GM12878 (cell line): Measurements from ENCODE around the gene PARM1. TPM values are rescaled to one million over a fixed set of nuclear protein-coding genes. Genes with fewer than 3 reads are reported as not detected.

Source experiments
- ATAC-seq: fragments of 200-7000 bp; cut with Tn5 transposase; 3 replicates; pipeline ENCODE4 v1.9.1; 2020; ENCODE audit warnings: mild to moderate bottlenecking, moderate library complexity
- BruUV-seq: library from RNA; stranded (reverse); fragments of 400-500 nt; replicated peaks from 2 replicates; lab custom pipeline; 2021; lab: Mats Ljungman, UMichigan
- CTCF ChIA-PET: fragments of 300-600 bp; sonication (Branson Sonifier 250); formaldehyde crosslinking; extraction: SDS; loops from one replicate; lab custom pipeline; 2021; ENCODE audit warnings: inconsistent platforms; lab: Yijun Ruan, JAX
- POLR2A ChIA-PET: fragments of 350-600 bp; formaldehyde crosslinking; extraction: SDS; loops from one replicate; lab custom pipeline; 2021; ENCODE audit warnings: inconsistent platforms; lab: Charles Lee
- RAD21 ChIA-PET: fragments of 300-600 bp; sonication (Branson Sonifier 250); formaldehyde crosslinking; loops from one replicate; lab custom pipeline; 2023; ENCODE audit warnings: antibody characterized with exemption; ENCODE audit not compliant: unreplicated experiment; lab: Charles Lee
- SMC1A ChIA-PET: fragments of 300-600 bp; sonication (Branson Sonifier 250); formaldehyde crosslinking; loops from one replicate; lab custom pipeline; 2023; ENCODE audit not compliant: unreplicated experiment, uncharacterized antibody; lab: Charles Lee
- DNase-seq: peaks from one replicate; pipeline ENCODE4 v3.0.0-alpha.2; 2011; ENCODE audit warnings: low read depth, low spot score
- FAIRE-seq: peaks from 3 replicates; lab custom pipeline; 2011; peaks lifted over from hg19 to GRCh38; lab: Jason Lieb, UNC
- H2AFZ ChIP-seq: 2 replicates; pipeline ENCODE4 v1.6.0; 2011; ENCODE audit warnings: low read depth, low read length, control low read depth; ENCODE audit not compliant: control insufficient read depth
- H3K27ac ChIP-seq: 2 replicates; pipeline ENCODE4 v1.5.1; 2011; ENCODE audit warnings: control low read depth; ENCODE audit not compliant: control insufficient read depth, insufficient read depth
- H3K27me3 ChIP-seq, 2 experiments: replicated peaks in 1 of 2; 2 replicates each; pipeline versions ENCODE4 v1.6.0 to v1.6.1; 2011; ENCODE audit warnings: low read length in 1 of 2; ENCODE audit not compliant: control insufficient read depth in 2 of 2, insufficient read depth in 2 of 2
- H3K36me3 ChIP-seq, 2 experiments: 2 replicates each; pipeline ENCODE4 v1.5.1; 2011; ENCODE audit warnings: low read length in 1 of 2; ENCODE audit not compliant: control insufficient read depth in 2 of 2, insufficient read depth in 2 of 2
- H3K4me1 ChIP-seq: 2 replicates; pipeline ENCODE4 v1.6.1; 2011; ENCODE audit warnings: mild to moderate bottlenecking, low read length, moderate library complexity, mixed read lengths; ENCODE audit not compliant: control insufficient read depth, insufficient read depth
- H3K4me2 ChIP-seq: 2 replicates; pipeline ENCODE4 v1.6.0; 2011; ENCODE audit warnings: control low read depth; ENCODE audit not compliant: control insufficient read depth, insufficient read depth
- H3K4me3 ChIP-seq: fragments of 200-600 bp; sonication (generic); 2 replicates; pipeline ENCODE4 v1.5.1; 2016
- H3K79me2 ChIP-seq: 2 replicates; pipeline ENCODE4 v1.6.0; 2011; ENCODE audit warnings: low read length; ENCODE audit not compliant: control insufficient read depth, insufficient read depth
- H3K9ac ChIP-seq: 2 replicates; pipeline ENCODE4 v1.8.0; 2011; ENCODE audit warnings: low read length, control low read depth, mixed read lengths; ENCODE audit not compliant: control insufficient read depth, insufficient read depth
- H3K9me3 ChIP-seq: replicated peaks from 3 replicates; pipeline ENCODE4 v1.5.1; 2011; ENCODE audit warnings: mild to moderate bottlenecking, low read length; ENCODE audit not compliant: control insufficient read depth, insufficient read depth
- H4K20me1 ChIP-seq: 2 replicates; pipeline ENCODE4 v1.6.0; 2011; ENCODE audit not compliant: control insufficient read depth, insufficient read depth
- ASH2L ChIP-seq: fragments of 300-600, 200-600 bp; sonication (generic); IDR thresholded peaks from 2 replicates; pipeline ENCODE4 v1.6.1; 2017; ENCODE audit warnings: low read depth, mild to moderate bottlenecking, borderline replicate concordance
- BMI1 ChIP-seq: fragments of 450-650 bp; IDR thresholded peaks from 2 replicates; pipeline ENCODE4 v1.6.1; 2016; ENCODE audit warnings: mild to moderate bottlenecking, moderate library complexity, borderline replicate concordance
- ELK1 ChIP-seq: IDR thresholded peaks from 2 replicates; pipeline ENCODE4 v1.6.1; 2012; ENCODE audit warnings: low read depth, low read length, improper control_type of control experiment
- ETV6 ChIP-seq, 2 experiments: fragments of 450-650 bp in 1 of 2; IDR thresholded peaks in 1 of 2; conservative IDR thresholded peaks in 1 of 2; 2 replicates each; pipeline ENCODE4 v1.6.1; 2014; ENCODE audit warnings: antibody characterized with exemption in 1 of 2, borderline replicate concordance in 1 of 2, low read depth in 1 of 2, mild to moderate bottlenecking in 1 of 2, moderate library complexity in 1 of 2
- FOXK2 ChIP-seq: fragments of 450-650 bp; IDR thresholded peaks from 2 replicates; pipeline ENCODE4 v1.6.1; 2017; ENCODE audit warnings: mild to moderate bottlenecking, moderate library complexity
- MTA2 ChIP-seq: fragments of 450-650 bp; IDR thresholded peaks from 2 replicates; pipeline ENCODE4 v1.6.1; 2016; ENCODE audit warnings: low read depth, mild to moderate bottlenecking, moderate library complexity
- NFYB ChIP-seq: IDR thresholded peaks from 2 replicates; pipeline ENCODE4 v1.6.1; 2011; ENCODE audit warnings: low read depth, mild to moderate bottlenecking, low read length, improper control_type of control experiment, moderate library complexity; ENCODE audit not compliant: insufficient read depth
- PAX8 ChIP-seq: fragments of 450-650 bp; IDR thresholded peaks from 2 replicates; pipeline ENCODE4 v1.6.1; 2017; ENCODE audit warnings: mild to moderate bottlenecking, moderate library complexity
- RB1 ChIP-seq: fragments of 450-650 bp; formaldehyde crosslinking; IDR thresholded peaks from 2 replicates; pipeline ENCODE4 v1.6.1; 2017; ENCODE audit warnings: mild to moderate bottlenecking, borderline replicate concordance
- SMARCA5 ChIP-seq: fragments of 450-650 bp; IDR thresholded peaks from 2 replicates; pipeline ENCODE4 v1.6.1; 2017; ENCODE audit warnings: mild to moderate bottlenecking
- SMC3 ChIP-seq: IDR thresholded peaks from 2 replicates; pipeline ENCODE4 v1.6.1; 2011; ENCODE audit warnings: low read length, improper control_type of control experiment, borderline replicate concordance
- SRF ChIP-seq, 2 experiments: IDR thresholded peaks; 2 replicates each; pipeline ENCODE4 v1.6.1; 2011; ENCODE audit warnings: low read depth in 2 of 2, low read length in 2 of 2, mild to moderate bottlenecking in 1 of 2, moderate library complexity in 1 of 2
- SUPT20H ChIP-seq: IDR thresholded peaks from 2 replicates; pipeline ENCODE4 v1.6.1; 2011; ENCODE audit warnings: low read depth, mild to moderate bottlenecking, low read length, moderate library complexity, borderline replicate concordance; ENCODE audit not compliant: control insufficient read depth
- SUZ12 ChIP-seq: fragments of 200-600 bp; sonication (generic); IDR thresholded peaks from one replicate; pipeline ENCODE4 v1.6.1; 2018; ENCODE audit warnings: antibody characterized with exemption, mild to moderate bottlenecking; ENCODE audit not compliant: unreplicated experiment
- YBX1 ChIP-seq: fragments of 450-650 bp; IDR thresholded peaks from 2 replicates; pipeline ENCODE4 v1.6.1; 2016; ENCODE audit warnings: antibody characterized with exemption
- ZBTB40 ChIP-seq: fragments of 450-650 bp; IDR thresholded peaks from 2 replicates; pipeline ENCODE4 v1.6.1; 2016; ENCODE audit warnings: mild to moderate bottlenecking, moderate library complexity, borderline replicate concordance
- ZNF24 ChIP-seq: fragments of 450-650 bp; IDR thresholded peaks from 2 replicates; pipeline ENCODE4 v1.6.1; 2017; ENCODE audit warnings: antibody characterized with exemption, mild to moderate bottlenecking
- WGBS: methylation state at CpG from one replicate; pipeline ENCODE4 v1.1.6; 2016; ENCODE audit warnings: low lambda C conversion rate; ENCODE audit not compliant: insufficient replicate concordance, insufficient coverage; ENCODE audit errors: missing lambda C conversion rate; 5-methylcytosine and 5-hydroxymethylcytosine counted together
- in situ Hi-C: fragments of 300-500 bp; cut with MboI; formaldehyde crosslinking; loops from 9 replicates; pipeline ENCODE4 v1.14.3; 2018; ENCODE audit warnings: mixed read lengths
- intact Hi-C: fragments of 100-400 bp; cut with micrococcal nuclease; formaldehyde crosslinking; loops from one replicate; pipeline ENCODE4 v1.14.2; 2022; ENCODE audit not compliant: unreplicated experiment
- polyA plus RNA-seq, 11 experiments: library from polyadenylated mRNA; depleted of rRNA in 4 of 11; unstranded in 6 of 11; stranded (reverse) in 5 of 11; fragments of >200 nt; fragmentation: Nextera tagmentation in 4 of 11; fragmentation: Illumina TruSeq in 1 of 11; extraction: Ambion mirVana in 4 of 11; extraction: Trizol in 1 of 11; gene quantifications; 1 replicate in 1 of 11; 2 replicates in 10 of 11; pipeline versions ENCODE4 v1.2.1 to v1.2.3, GENCODE V29; 2011 to 2016; ENCODE audit warnings: inconsistent platforms in 2 of 11, missing spikeins in 2 of 11, low read depth in 1 of 11
- total RNA-seq, 4 experiments: library from RNA; depleted of rRNA in 3 of 4; stranded (reverse); fragments of >200 nt in 3 of 4; fragmentation: Illumina TruSeq in 1 of 4; extraction: Trizol in 1 of 4; gene quantifications; 2 replicates each; pipeline versions ENCODE4 v1.2.1 to v1.2.3, GENCODE V29; 2013 to 2021

PARM1 gene
- total and polyA plus RNA-seq, 10 of the 15 experiments (the other 5 are each of a cell fraction or from before 2014, with no cell fraction given): 13.9 to 56.2 (median 41.3) TPM

GRCh38 chr4:74948236-74948635 is 15.3 kb downstream of the PARM1 start:
- H4K20me1 ChIP-seq: no peaks in the 10 kb centered on the region
- no peak overlapping the region for H2AFZ ChIP-seq
- TF ChIP-seq RB1 (no peak), SUZ12 (no peak), YBX1 (no peak), SUPT20H (no peak), MTA2 (no peak), PAX8 (no peak), BMI1 (no peak), ELK1 (no peak), ETV6 (conservative IDR thresholded peaks at IDR 0.05 in 1 of 2, IDR thresholded peaks at IDR 0.05 in 1 of 2; ENCODE audit: borderline replicate concordance in 1 of 2, low read depth in 1 of 2) (no peak), SRF (IDR thresholded peaks at IDR 0.05; ENCODE audit: low read depth in 2 of 2, low read length in 2 of 2) (no peak), SMARCA5 (no peak), ZNF24 (no peak), ZBTB40 (no peak), NFYB (no peak), FOXK2 (no peak), ASH2L (no peak), SMC3 (no peak)
- no peak overlapping the region for H3K27ac ChIP-seq
- no peaks in the 10 kb centered on the region for H3K27me3 ChIP-seq
- no peak overlapping the region for H3K9ac ChIP-seq
- SMC1A ChIA-PET: interaction anchor here (0.6 kb wide), 1 partner anchor 34 kb away, joined by 4 read pairs; no protein-coding TSS in a partner anchor
- no peaks in the 10 kb centered on the region for H3K79me2 ChIP-seq
- no TSS peak for BruUV-seq
- in situ Hi-C loops: no loop called here
- CTCF ChIA-PET: interaction anchor here (1.0 to 1.5 kb wide), 2 partner anchors 13 to 16 kb away, joined by 3 read pairs; partner anchors contain the start of gene PARM1
- no peak for ATAC-seq
- intact Hi-C loops: no loop called here
- WGBS: 31% methylated on average over 2 of the region's 2 CpGs
- no peak overlapping the region for H3K4me3 ChIP-seq
- DNase-seq: no peak
- RAD21 ChIA-PET: no interaction called here
- H3K36me3 ChIP-seq: no peaks in the 10 kb centered on the region; a peak in 1 of 4 replicates
- peaks cover 2% of the 10 kb centered on the region; the same call in 1 of the 3 replicates for H3K9me3 ChIP-seq
- H3K4me1 ChIP-seq: no peaks in the 10 kb centered on the region; the same call in none of the 2 replicates
- no peak overlapping the region for H3K4me2 ChIP-seq
- no peak for FAIRE-seq
- POLR2A ChIA-PET: no interaction called here
